Fibroblast of upper back skin (primary cell): ENCODE data around the gene PIAS1.
"Not testable (repeated sequence)": the region's sequence is repeated elsewhere in the genome, so short reads cannot be mapped to it uniquely, and the experiment has no call there.

ENCODE experiments used
- DNase-seq: peaks from one replicate; pipeline ENCODE4 v3.0.0-alpha.2; 2013

PIAS1 gene

GRCh38 chr15:68221530-68222431 lies 167.7 kb downstream of the PIAS1 start:
- not testable (repeated sequence) for DNase-seq

- not testable (repeated sequence) for DNase-seq
These were observed 168.3 kb downstream of the PIAS1 start for GRCh38 chr15:68222432-68222743.

- no peak for DNase-seq
These were observed 169.1 kb downstream of the PIAS1 start for GRCh38 chr15:68223171-68223570.

DNA sequence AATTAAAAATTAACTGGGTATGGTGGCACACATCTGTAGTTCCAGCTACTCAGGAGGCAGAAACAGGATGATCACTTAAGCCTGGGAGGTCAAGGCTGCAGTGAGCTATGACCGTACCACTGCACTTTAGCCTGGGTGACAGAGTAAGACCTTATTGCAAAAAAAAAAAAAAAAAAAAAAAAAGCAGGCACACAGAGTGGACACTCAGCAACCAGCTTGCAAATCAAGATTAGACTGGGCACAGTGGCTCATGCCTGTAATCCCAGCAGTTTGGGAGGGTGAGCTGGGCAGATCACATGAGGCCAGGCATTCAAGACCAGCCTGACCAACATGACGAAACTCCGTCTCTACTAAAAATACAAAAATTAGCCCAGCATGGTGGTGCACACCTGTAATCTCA lies 170.0 kb downstream of the PIAS1 start:
- no peak for DNase-seq

- no peak for DNase-seq
These were observed 170.6 kb downstream of the PIAS1 start for GRCh38 chr15:68224546-68225250.

DNA sequence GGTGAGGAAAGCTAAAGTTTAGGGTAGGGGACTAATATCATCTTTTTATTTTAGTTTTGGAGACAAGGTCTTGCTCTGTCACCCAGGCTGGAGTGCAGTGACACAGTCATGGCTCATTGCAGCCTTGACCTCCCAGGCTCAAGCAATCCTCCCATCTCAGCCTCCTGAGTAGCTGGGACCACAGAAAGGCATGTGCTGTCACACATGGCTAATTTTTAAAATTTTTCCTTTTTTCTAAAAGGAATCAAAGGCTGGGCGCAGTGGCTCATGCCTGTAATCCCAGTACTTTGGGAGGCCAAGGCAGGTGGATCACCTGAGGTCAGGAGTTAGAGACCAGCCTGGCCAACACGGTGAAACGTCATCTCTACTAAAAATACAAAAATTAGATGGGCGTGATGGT lies 171.3 kb downstream of the PIAS1 start:
- DNase-seq: not testable (repeated sequence)

- DNase-seq: no peak
These were observed 173.6 kb downstream of the PIAS1 start for GRCh38 chr15:68227643-68228142.

GRCh38 chr15:68228143-68228970 lies 174.2 kb downstream of the PIAS1 start:
- no peak for DNase-seq

DNA sequence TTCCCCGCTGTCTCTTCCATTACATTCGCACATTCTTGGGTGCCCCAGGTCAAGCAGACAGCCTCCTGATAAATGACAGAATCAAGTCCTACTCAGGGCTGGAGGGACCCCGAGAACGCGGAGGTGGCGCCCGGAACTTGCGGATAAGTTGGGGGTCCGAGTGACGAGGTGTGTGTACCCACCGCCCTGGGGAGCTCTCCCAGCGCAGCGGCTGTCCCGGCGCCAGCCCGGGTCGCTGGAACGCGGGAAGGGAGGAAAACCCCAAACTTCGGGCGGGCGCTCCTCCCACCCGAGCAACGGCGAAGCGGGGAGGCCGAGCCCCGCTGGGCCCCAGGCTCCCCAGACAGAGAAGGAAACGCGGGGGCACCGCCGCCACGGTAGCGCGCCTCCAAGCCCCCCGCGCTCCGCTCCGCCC lies 174.9 kb downstream of the PIAS1 start:
- no peak for DNase-seq

DNA sequence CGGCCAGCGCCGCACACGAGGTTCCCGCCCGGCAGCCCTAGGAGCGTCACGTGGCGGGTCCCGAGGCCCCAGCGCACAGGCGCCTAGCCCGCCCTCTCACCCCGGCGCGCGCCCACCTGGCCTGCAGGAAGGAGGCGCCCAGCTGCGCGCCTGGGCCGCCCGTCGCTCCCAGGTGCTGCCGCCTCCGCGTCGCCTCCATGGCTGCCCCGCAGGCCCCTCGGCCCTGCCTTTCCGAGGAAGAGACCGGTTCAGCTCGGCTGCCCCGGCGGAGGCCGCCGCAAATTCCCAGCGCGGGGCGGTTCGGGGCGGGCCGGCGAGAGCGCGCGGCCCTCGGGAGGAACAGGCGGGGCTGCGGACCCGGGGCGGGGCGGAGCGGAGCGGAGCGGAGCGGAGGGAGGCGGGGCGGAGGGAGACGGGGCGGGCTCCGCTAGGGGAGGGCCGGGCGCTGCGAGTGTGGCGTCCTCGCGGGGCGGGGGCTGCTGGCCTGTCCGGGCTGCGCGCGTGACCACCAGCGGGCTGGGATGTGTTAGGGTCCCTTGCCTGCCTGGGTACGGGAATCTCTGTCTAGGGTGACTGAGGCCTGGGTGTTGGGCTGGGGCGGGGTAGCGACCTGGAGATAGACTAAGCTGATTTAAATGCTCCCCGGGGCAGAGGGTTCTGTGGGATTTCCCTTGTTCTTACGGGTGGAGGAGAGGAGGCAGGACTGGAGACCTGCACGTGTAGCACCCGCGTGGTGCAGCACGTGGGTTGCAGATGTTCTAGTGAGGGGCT lies 175.5 kb downstream of the PIAS1 start, which contains the start of gene CLN6:
TSS of gene CLN6 (minus strand) at position 343 of the 771 bp plus-strand sequence. CDS start at position 199, 144 bp downstream.
- DNase-seq: peak; percentile 75

DNA sequence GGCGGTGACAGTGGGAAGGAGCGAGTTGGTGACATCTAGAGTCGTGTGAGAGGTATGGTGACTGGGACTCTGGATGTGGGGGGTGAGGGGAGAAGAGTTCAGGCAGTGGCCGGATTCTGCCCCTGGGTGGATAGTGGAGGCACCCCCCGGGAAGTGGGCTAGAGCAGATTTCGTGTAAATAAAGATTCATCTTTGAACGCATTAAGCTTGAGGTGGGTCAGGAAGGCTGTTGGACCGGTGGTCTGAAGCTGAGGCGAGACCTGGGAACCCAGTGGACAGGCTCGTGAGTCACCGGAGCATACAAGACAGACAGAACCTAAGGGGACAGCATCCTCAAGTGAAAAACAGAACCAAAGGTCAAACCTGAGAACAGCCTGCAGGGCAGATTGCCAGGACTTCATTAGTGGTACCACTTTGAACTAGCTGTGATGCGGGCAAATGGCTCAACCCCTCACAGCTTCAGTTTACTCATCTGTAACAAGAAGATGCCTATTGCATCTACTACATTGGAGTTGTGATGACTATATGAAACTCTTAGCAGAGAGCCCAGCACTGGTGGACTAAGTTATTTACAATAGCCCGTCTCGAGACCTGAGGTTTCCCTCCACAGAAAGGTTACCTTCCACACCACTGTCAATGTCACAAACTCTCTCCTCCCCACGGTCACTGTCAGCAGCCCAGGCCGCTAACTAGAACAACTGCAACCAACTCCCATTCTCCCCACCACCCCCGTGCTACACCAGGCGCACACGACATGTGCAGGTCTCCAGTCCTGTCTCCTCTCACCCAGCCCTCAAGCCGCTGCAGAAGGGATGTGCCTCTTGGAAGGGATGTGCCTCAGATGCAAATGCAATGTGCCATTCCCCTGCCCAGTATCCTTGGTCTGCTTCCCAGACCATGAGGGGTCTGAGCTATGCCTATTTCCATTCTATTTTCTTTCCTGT lies 176.3 kb downstream of the PIAS1 start:
- peak; percentile 19 for DNase-seq

DNA sequence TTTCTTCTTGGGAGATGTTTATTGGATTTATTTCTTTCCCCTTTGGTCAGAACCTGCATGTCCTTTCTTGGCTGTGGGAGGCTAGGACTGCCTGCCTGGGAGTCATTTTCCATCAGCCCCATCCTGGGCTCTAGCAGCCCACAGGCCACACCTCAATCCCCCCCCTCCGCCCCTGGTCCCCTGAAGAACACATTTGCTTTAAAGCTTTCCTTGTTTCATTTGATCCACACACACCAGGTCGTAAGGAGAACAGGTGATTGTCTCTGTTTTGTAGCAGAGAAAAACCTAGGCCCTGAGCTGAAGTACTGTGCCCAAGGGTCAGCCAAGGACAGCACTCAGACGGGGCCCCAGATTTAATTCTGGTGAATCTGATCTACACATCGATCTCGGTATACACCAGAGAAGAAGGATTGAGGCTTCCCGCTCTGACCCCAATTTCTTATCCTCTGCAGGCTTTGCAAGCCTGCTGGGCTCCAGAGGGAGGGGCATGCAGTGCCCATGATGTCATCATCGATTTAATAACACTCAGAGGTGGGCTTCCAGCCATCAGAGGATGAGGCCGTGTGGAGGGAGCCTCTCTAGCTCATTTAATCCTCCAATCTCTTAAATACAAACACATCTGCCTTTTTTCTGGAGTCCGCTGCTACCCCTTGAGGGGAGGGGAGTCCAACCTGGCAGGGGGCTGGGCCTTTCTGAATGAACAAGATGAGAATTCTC lies 177.1 kb downstream of the PIAS1 start:
- no peak for DNase-seq

GRCh38 chr15:68232449-68232848 lies 178.3 kb downstream of the PIAS1 start:
- no peak for DNase-seq

- no peak for DNase-seq
These were observed 178.8 kb downstream of the PIAS1 start for GRCh38 chr15:68232937-68233336.

DNA sequence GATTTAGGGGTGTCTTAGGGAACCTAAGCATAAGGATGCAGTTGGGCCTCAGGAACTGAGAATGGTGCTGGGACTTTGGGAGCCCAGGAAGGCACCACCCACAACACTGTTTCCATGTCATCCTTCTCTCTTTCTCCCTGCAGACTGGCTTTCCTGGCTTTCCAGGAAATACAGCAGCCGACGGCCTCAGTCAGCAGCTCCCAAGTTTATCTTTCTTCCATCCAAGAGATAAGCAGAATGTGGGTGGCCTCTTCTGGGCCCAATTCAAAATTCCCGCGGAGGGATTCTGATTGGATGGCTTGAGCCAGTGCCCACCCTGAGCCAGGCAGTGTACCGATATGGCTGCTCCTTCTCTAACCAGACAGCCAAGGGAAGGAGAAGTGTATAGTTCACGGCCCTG lies 179.9 kb downstream of the PIAS1 start:
- no peak for DNase-seq

DNA sequence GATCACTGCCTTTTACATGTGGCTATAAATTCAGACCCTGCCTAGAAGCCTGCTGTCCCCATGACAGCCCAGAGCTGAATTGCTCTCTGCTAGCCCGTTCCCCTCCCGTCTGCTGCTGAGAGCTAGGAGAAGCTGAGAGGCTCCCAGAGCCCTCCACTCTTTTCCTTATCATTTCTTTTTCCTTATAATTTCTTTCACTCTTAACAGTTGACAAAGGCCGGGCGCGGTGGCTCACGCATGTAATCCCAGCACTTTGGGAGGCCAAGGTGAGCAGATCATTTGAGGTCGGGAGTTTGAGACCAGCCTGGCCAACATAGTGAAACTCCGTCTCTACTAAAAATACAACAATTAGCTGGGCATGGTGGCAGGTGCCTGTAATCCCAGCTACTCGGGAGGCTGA lies 180.4 kb downstream of the PIAS1 start:
- DNase-seq: not testable (repeated sequence)

GRCh38 chr15:68235022-68235421 lies 180.9 kb downstream of the PIAS1 start:
- DNase-seq: no peak

DNA sequence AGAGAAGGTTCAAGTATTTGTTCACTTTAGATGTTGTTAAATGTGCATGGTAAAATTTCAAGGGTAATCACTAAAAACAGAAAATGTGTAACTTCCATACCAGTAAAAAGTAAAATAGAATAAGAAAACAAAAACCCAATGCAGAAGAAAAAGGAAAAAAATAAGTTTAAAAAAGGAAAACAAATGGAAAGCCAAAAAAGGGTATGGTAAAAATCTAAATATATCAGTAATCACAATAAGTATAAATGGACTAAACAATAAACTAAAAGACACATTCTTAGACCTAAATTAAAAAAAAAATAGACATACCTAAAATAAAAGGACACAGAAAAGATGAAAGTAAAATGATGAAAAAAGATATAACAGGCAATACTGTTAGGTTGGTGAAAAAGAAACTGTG lies 184.9 kb downstream of the PIAS1 start:
- DNase-seq: no peak

DNA sequence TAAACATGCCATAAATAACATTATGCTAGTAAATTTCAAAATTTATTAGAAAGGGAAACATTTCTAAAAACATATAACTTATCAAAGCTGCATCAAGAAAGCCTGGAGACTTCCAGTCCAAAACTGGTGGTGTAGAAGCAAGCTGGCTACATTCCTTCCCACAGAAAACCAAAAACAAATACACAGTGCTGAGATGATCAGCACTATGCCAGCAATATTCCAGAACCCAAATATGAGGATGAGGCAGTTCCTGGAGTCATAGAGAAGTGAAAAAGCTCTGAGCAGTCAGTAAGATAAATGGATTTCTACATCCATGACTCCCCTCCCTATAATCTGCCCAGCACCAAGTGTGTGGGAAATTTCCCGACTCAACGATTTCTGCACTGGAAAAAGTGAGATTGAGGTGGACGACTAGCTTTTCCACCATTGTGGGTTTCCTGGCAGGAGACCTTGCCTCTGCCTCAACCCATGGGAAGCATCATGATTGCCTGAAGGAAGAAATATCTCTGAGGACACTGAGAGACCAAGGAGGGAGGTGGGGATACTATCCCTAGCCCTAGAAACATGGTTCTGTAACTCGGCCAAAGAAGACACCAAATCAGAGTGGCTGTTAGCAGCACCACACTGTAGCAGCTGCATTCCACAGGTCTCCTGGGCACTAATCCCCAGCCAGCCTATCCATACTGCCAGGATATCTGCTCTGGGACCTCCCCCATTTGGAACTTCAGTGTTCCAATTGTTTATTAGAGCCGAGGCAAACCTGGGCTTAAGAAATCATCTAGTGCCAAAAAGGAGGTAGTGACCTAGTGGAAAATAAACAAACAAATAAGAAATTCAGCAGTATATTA lies 187.2 kb downstream of the PIAS1 start:
- DNase-seq: no peak
